GM12873 (cell line): Measurements from ENCODE around the gene ARHGAP32.

Source experiments
- CTCF ChIP-seq: IDR thresholded peaks from 2 replicates; pipeline ENCODE4 v1.5.1; 2012; ENCODE audit warnings: low read depth, mild to moderate bottlenecking, moderate library complexity, low read length, control low read depth; ENCODE audit not compliant: insufficient read depth; ENCODE audit errors: missing control alignments

ARHGAP32 gene

GRCh38 chr11:128916681-128917080 lies 275.4 kb downstream of the ARHGAP32 start:
- no peak for TF ChIP-seq CTCF

- TF ChIP-seq CTCF = no peak
Measured at GRCh38 chr11:128916037-128916572, 276.0 kb downstream of the ARHGAP32 start.

- TF ChIP-seq CTCF = no peak
Measured at GRCh38 chr11:128915149-128915521, 277.0 kb downstream of the ARHGAP32 start.
